Mucosa of descending colon (tissue), 3 donors: ENCODE data around the gene SPTSSB. TPM values are rescaled to one million over a fixed set of nuclear protein-coding genes. Genes with fewer than 3 reads are reported as not detected.

Source experiments
- ATAC-seq: fragments of 200-7000 bp; cut with Tn5 transposase; one replicate; pipeline ENCODE4 v1.9.1; 2020; ENCODE audit warnings: mild to moderate bottlenecking, moderate library complexity
- DNase-seq, 3 donors: peaks; one replicate each; pipeline ENCODE4 v3.0.0-alpha.2; 2020
- H3K36me3 ChIP-seq: fragments of 200-600 bp; one replicate; pipeline ENCODE4 v1.8.0; 2021; ENCODE audit warnings: low read depth, mild to moderate bottlenecking
- H3K4me1 ChIP-seq: fragments of 200-600 bp; one replicate; pipeline ENCODE4 v1.8.0; 2021; ENCODE audit warnings: low read depth, mild to moderate bottlenecking
- H3K4me3 ChIP-seq: fragments of 200-600 bp; one replicate; pipeline ENCODE4 v1.8.0; 2021; ENCODE audit warnings: mild to moderate bottlenecking
- H3K9me3 ChIP-seq: fragments of 200-600 bp; one replicate; pipeline ENCODE4 v1.8.0; 2021; ENCODE audit warnings: mild to moderate bottlenecking
- intact Hi-C, 2 donors: fragments of 100-400 bp; cut with DNase I in 1 of 2; cut with micrococcal nuclease in 1 of 2; formaldehyde crosslinking; loops; one replicate each; pipeline versions ENCODE4 v1.11.0 to v1.11.1; 2022; cut with DNase I, micrococcal nuclease
- total RNA-seq, 3 donors: library from RNA; stranded (reverse); fragmentation: NEBNext Ultra II Directional in 2 of 3; extraction: Animal tissue kit (Norgen Biotek cat#: 25700) in 2 of 3; gene quantifications; one replicate each; pipeline versions ENCODE4 v1.2.1 to v1.2.4, GENCODE V29; 2021 to 2023
- TF ChIP-seq, protein P1 (sequence below): fragments of 200-600 bp; IDR thresholded peaks from one replicate; pipeline ENCODE4 v1.8.0; 2022; ENCODE audit warnings: antibody characterized with exemption, mild to moderate bottlenecking
- donor health status: DM: no; HTN: no; CAD: no; lungs with moderate emphysema.
- donor health status: DM: no; HTN: no; CAD: no.
- donor health status: DM: no; HTN: yes; CAD: no.

SPTSSB gene
- total RNA-seq, 3 donors from 2014 or later, result 0.65 to 1.9 (median 0.66) TPM

DNA sequence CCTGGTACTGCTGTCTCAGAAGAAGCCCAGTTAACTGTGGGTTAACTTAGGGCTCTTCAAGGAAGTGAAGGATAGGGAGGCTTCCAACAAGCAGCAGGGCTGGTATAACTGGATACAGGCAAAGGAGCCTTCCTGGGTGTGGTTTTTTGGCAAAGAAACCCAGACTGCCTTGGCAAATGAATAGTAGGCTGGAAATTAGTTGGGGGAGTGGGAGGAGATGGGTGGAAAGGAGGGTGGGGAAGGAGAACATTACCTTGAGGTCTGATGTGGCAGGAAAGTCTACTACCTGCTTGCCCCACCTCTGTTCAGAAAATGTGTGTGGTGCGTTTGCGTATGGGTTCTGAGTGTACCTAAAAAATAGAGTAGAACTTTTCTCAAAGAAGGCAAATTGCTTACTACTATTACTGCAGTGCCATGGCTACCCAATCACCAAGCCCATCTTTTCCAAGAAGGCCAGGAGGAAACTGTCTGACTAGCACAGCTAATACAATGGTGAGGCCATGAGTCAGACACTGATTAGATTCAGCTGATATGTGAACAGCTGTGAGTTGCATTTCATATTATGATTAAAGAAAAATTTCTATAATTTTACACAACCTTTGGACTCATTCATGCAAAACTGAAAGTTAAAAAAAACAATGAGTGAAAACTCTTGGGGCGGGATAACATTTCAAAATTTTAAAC, 55.2 kb downstream of the SPTSSB start:
- ATAC-seq (peak; percentile 92), DNase-seq (peak in 1 of 3 donors; percentile 63)
- Histone ChIP-seq H3K36me3 (no peaks in the 10 kb centered on the region), H3K4me1 (no peaks in the 10 kb centered on the region), H3K4me3 (no peak overlapping the region), H3K9me3 (no peaks in the 10 kb centered on the region)
- TF ChIP-seq, protein P1, sequence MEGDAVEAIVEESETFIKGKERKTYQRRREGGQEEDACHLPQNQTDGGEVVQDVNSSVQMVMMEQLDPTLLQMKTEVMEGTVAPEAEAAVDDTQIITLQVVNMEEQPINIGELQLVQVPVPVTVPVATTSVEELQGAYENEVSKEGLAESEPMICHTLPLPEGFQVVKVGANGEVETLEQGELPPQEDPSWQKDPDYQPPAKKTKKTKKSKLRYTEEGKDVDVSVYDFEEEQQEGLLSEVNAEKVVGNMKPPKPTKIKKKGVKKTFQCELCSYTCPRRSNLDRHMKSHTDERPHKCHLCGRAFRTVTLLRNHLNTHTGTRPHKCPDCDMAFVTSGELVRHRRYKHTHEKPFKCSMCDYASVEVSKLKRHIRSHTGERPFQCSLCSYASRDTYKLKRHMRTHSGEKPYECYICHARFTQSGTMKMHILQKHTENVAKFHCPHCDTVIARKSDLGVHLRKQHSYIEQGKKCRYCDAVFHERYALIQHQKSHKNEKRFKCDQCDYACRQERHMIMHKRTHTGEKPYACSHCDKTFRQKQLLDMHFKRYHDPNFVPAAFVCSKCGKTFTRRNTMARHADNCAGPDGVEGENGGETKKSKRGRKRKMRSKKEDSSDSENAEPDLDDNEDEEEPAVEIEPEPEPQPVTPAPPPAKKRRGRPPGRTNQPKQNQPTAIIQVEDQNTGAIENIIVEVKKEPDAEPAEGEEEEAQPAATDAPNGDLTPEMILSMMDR, result no peak
- intact Hi-C loops, result no loop called here

DNA sequence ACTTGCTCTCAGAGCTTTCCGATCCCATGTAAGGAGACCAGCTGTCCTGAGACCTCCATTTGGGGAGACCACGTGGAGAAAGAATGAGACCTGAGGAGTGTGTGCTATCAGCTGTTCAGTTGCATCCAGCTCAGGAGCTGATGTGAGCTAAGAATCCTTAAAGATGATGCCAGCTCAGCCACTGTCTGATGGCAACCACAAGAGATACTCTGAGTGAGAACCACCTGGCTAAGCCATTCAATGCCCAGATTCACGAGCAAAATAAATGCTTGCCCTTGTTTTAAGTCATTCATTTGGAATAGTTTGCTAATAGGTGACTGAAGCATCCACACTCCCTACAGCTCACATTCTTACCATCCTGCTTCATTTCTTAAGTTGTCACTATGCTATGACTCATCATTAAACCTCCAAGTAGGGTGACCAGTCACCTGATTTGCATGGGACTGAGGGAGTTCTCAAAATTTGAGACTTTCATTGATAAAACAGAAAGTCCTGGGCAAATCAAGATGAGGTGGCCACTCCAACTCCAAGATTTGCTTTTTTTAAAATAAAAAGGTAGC, 56.4 kb downstream of the SPTSSB start:
- Histone ChIP-seq H3K36me3 (no peaks in the 10 kb centered on the region), H3K4me1 (no peaks in the 10 kb centered on the region), H3K9me3 (no peaks in the 10 kb centered on the region), H3K4me3 (no peak overlapping the region)
- no peak for ATAC-seq
- TF ChIP-seq, protein P1, result no peak
- intact Hi-C loops, result no loop called here
- DNase-seq, result no peak

DNA sequence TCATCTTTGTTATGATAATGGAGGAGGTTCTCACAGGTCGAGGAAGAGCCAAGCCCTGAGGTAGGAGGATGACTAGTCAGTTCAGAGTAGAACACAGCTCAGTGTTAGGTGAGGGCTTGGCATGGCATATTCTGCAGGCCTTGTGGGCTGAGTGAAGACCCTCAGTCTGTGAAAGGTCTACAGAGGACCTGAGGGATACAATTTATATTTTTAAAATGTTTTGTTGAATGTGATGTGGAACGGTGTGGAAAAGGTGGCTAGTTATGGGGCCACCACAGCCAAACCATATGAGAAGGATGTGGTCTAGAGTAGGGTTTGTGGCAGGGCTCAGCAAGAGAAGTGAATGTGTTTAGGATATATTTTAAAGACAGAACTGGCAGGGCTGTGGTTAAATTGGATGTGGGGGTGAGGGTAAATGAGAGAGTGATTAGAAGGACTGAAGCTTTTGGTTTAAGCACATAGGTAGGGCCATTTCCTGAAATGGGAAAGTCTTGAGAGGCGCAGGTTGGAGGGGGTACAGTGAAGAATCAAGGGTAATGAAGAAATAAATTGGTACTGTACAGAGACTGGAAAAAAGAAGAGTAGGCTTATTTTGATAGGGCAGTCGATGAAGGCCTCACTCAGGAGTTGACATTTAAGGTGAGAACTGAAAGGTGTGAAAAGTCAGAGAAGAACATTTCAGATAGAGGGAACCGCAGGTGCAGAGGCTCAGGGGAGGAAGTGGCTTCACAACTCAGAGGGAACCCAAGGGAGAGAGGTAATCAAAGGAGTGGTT, 60.5 kb downstream of the SPTSSB start:
- Histone ChIP-seq H3K4me1 (no peaks in the 10 kb centered on the region), H3K4me3 (no peak overlapping the region), H3K9me3 (peaks cover 6% of the 10 kb centered on the region), H3K36me3 (no peaks in the 10 kb centered on the region)
- peak; percentile 70 for ATAC-seq
- TF ChIP-seq, protein P1, result no peak
- intact Hi-C loops, result no loop called here
- peak in 1 of 3 donors; percentile 38 for DNase-seq

DNA sequence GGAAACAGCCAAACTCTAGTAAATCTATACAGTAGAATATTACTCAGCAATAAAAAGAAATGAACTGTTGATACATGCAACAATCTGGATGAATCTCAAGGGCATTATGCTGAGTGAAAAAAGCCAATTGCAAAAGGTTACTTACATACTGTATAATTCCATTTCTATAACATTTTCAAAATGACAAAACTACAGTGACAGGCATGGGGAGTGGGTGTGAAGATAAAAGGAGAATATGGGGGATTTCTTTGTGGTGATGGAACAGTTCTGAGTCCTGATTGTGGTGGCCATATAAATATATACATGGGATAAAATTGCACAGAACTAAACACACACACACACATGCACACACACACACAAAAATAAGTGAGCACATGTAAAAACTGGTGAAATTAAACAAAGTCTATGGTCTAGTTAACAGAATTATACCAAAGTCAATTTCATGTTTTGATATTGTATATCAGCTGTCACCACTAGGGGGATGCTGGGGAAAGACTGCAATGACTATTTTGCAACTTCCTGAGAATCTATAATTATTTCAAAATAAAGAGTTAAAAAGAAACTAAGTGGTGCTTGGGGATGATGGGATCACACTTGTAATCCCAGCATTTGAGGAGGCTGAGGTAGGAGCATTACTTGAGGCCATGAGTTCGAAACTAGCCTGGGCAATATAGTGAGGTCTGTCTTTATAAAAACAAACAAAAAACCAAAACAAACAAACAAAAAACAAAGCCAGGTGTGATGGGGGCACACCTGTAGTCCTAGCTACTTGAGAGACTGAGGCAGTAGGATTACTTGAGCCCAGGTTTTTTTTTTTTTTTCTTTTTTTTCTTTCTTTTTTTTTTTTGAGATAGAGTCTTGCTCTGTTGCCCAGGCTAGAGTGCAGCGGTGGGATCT, 66.0 kb downstream of the SPTSSB start:
- no peaks in the 10 kb centered on the region for H3K36me3 ChIP-seq
- peaks cover 6% of the 10 kb centered on the region for H3K9me3 ChIP-seq
- TF ChIP-seq, protein P1, result no peak
- DNase-seq (peak in 1 of 3 donors; percentile 11), ATAC-seq (no peak)
- H3K4me3 ChIP-seq, result no peak overlapping the region
- intact Hi-C loops, result no loop called here
- no peaks in the 10 kb centered on the region for H3K4me1 ChIP-seq

DNA sequence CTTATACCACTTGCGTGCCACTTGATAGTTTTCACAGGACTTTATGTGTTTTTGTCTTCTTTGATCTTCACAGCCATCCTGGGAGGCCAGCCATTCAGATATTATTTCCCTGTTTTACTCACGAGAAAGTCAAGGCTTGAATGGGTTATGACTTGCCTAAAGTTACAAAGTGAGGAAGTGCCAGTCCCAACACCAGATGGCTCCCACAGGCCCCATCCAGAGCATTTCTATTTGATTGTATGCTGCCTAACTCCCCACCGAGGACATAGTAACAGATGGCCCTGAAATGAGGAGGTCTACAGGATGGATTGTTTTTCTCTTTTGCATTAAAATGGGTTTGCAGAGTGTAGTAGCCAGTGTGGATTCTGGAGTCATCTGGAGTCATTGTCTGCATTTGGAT, 74.5 kb downstream of the SPTSSB start:
- Histone ChIP-seq H3K4me1 (no peaks in the 10 kb centered on the region), H3K4me3 (no peak overlapping the region), H3K36me3 (no peaks in the 10 kb centered on the region), H3K9me3 (peaks cover 5% of the 10 kb centered on the region)
- no peak for DNase-seq
- TF ChIP-seq, protein P1, result no peak
- intact Hi-C loops, result no loop called here
- no peak for ATAC-seq
